ENCODE results near the gene CTSD. TPM values are rescaled to one million over a fixed set of nuclear protein-coding genes. Genes with fewer than 3 reads are reported as not detected.

The CTSD gene
- polyA plus RNA-seq, 1 donor from 2014 or later, result 30.5 TPM

GRCh38 chr11:1751999-1752906, 11.5 kb downstream of the CTSD start:
- no peak overlapping the region for H3K4me3 ChIP-seq (ENCODE audit: low read length)
- no peaks in the 10 kb centered on the region for H3K36me3 ChIP-seq (ENCODE audit: insufficient read depth, low read length)
- H2AFZ ChIP-seq (ENCODE audit: low read depth, low read length), result no peak overlapping the region
- no peaks in the 10 kb centered on the region for H3K9me3 ChIP-seq (ENCODE audit: low read length)
- H4K20me1 ChIP-seq (ENCODE audit: insufficient read depth), result no peaks in the 10 kb centered on the region
- no peaks in the 10 kb centered on the region for H3K9me2 ChIP-seq (ENCODE audit: insufficient read depth, low read length)
- peaks cover 32% of the 10 kb centered on the region for H3K27me3 ChIP-seq (ENCODE audit: insufficient read depth, low read depth, low read length)
- no peak overlapping the region for H3K9ac ChIP-seq (ENCODE audit: low read length)
- H3F3A ChIP-seq (ENCODE audit: insufficient read depth, low read length, poor library complexity, severe bottlenecking), result no peaks in the 10 kb centered on the region
- no peaks in the 10 kb centered on the region for H3K79me2 ChIP-seq (replicated peaks; ENCODE audit: insufficient read depth, low read length)
- TF ChIP-seq, protein P1, sequence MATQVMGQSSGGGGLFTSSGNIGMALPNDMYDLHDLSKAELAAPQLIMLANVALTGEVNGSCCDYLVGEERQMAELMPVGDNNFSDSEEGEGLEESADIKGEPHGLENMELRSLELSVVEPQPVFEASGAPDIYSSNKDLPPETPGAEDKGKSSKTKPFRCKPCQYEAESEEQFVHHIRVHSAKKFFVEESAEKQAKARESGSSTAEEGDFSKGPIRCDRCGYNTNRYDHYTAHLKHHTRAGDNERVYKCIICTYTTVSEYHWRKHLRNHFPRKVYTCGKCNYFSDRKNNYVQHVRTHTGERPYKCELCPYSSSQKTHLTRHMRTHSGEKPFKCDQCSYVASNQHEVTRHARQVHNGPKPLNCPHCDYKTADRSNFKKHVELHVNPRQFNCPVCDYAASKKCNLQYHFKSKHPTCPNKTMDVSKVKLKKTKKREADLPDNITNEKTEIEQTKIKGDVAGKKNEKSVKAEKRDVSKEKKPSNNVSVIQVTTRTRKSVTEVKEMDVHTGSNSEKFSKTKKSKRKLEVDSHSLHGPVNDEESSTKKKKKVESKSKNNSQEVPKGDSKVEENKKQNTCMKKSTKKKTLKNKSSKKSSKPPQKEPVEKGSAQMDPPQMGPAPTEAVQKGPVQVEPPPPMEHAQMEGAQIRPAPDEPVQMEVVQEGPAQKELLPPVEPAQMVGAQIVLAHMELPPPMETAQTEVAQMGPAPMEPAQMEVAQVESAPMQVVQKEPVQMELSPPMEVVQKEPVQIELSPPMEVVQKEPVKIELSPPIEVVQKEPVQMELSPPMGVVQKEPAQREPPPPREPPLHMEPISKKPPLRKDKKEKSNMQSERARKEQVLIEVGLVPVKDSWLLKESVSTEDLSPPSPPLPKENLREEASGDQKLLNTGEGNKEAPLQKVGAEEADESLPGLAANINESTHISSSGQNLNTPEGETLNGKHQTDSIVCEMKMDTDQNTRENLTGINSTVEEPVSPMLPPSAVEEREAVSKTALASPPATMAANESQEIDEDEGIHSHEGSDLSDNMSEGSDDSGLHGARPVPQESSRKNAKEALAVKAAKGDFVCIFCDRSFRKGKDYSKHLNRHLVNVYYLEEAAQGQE (IDR thresholded peaks at IDR 0.05; ENCODE audit: borderline replicate concordance), result no peak
- TF ChIP-seq POLR2AphosphoS5 (IDR thresholded peaks at IDR 0.05) (no peak), SMC3 (conservative IDR thresholded peaks at IDR 0.05; ENCODE audit: poor library complexity) (no peak)
- no peak overlapping the region for H3K27ac ChIP-seq (ENCODE audit: low read length)
- no peak overlapping the region for H3K4me2 ChIP-seq (ENCODE audit: low read length)

GRCh38 chr11:1751531-1751921, 12.2 kb downstream of the CTSD start:
- H4K20me1 ChIP-seq (ENCODE audit: insufficient read depth), result no peaks in the 10 kb centered on the region
- no peak overlapping the region for H3K4me3 ChIP-seq (ENCODE audit: low read length)
- no peak overlapping the region for H3K27ac ChIP-seq (ENCODE audit: low read length)
- no peaks in the 10 kb centered on the region for H3K9me2 ChIP-seq (ENCODE audit: insufficient read depth, low read length)
- H3K27me3 ChIP-seq (ENCODE audit: insufficient read depth, low read depth, low read length), result peaks cover 36% of the 10 kb centered on the region
- H2AFZ ChIP-seq (ENCODE audit: low read depth, low read length), result no peak overlapping the region
- H3F3A ChIP-seq (ENCODE audit: insufficient read depth, low read length, poor library complexity, severe bottlenecking), result no peaks in the 10 kb centered on the region
- H3K4me2 ChIP-seq (ENCODE audit: low read length), result no peak overlapping the region
- H3K9me3 ChIP-seq (ENCODE audit: low read length), result no peaks in the 10 kb centered on the region
- no peaks in the 10 kb centered on the region for H3K79me2 ChIP-seq (replicated peaks; ENCODE audit: insufficient read depth, low read length)
- TF ChIP-seq, protein P1 (IDR thresholded peaks at IDR 0.05; ENCODE audit: borderline replicate concordance), result no peak
- TF ChIP-seq MXI1 (conservative IDR thresholded peaks at IDR 0.05; ENCODE audit: poor library complexity, severe bottlenecking), result no peak
- TF ChIP-seq EZH2 (IDR thresholded peaks at IDR 0.05; ENCODE audit: borderline replicate concordance, insufficient read depth, low read length, poor library complexity, severe bottlenecking), result no peak
- no peak for TF ChIP-seq RAD21 (conservative IDR thresholded peaks at IDR 0.05)
- TF ChIP-seq TAF1 (IDR thresholded peaks at IDR 0.05; ENCODE audit: low read depth), result no peak
- no peak for TF ChIP-seq POLR2AphosphoS5 (IDR thresholded peaks at IDR 0.05)
- no peak for TF ChIP-seq EP300 (conservative IDR thresholded peaks at IDR 0.05; ENCODE audit: poor library complexity, severe bottlenecking)
- TF ChIP-seq CTCF (IDR thresholded peaks at IDR 0.05; ENCODE audit: poor library complexity, severe bottlenecking), result no peak
- TF ChIP-seq SMC3 (conservative IDR thresholded peaks at IDR 0.05; ENCODE audit: poor library complexity), result no peak
- no peak overlapping the region for H3K9ac ChIP-seq (ENCODE audit: low read length)
- no peaks in the 10 kb centered on the region for H3K36me3 ChIP-seq (ENCODE audit: insufficient read depth, low read length)

All from neural cell (in vitro differentiated cells).